Memory B cell (primary cell): ENCODE data around the gene LRP5.
A peak's percentile ranks its signal among the peaks of the same experiment; 100 is the strongest.
"Not testable (repeated sequence)": the region's sequence is repeated elsewhere in the genome, so short reads cannot be mapped to it uniquely, and the experiment has no call there.

Source experiments
- ATAC-seq: fragments of 150-1000 bp; cut with Tn5 transposase; 2 replicates; pipeline ENCODE4 v1.10.0; 2021; ENCODE audit warnings: low read depth, mild to moderate bottlenecking, moderate library complexity
- DNase-seq, 2 donors: peaks; one replicate each; pipeline ENCODE4 v3.0.0; 2022; ENCODE audit warnings: low spot score in 2 of 2
- H3K27ac Mint-ChIP-seq: one replicate; pipeline ENCODE4 v1.8.0; 2022; ENCODE audit warnings: mild to moderate bottlenecking, moderate library complexity, mixed read lengths
- H3K27me3 Mint-ChIP-seq: one replicate; pipeline ENCODE4 v1.8.0; 2022; ENCODE audit warnings: mixed read lengths
- H3K36me3 Mint-ChIP-seq: one replicate; pipeline ENCODE4 v1.8.0; 2022; ENCODE audit warnings: mild to moderate bottlenecking, mixed read lengths
- H3K4me1 Mint-ChIP-seq: one replicate; pipeline ENCODE4 v1.8.0; 2022; ENCODE audit warnings: mixed read lengths
- H3K4me3 Mint-ChIP-seq: one replicate; pipeline ENCODE4 v1.8.0; 2022; ENCODE audit warnings: mild to moderate bottlenecking, moderate library complexity, mixed read lengths
- H3K9me3 Mint-ChIP-seq: one replicate; pipeline ENCODE4 v1.8.0; 2022; ENCODE audit warnings: mixed read lengths

Gene LRP5

DNA sequence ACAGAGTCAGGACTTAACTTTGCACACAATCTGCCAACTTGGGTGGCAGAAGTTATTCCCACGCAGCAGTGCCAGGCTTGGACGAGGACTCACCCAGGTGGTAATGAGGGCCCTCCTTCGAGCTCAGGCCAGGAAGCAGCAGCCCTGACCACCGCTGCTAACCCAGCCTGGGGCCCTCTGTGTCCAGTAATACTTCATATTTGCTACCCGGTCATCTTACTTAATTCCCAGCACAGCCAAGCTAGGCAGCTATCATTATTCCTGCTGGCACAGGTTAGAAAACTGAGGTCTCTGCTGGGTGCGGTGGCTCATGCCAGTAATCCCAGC is 15.4 kb upstream of the LRP5 start:
- Mint-ChIP-seq H3K27me3 (no peaks in the 10 kb centered on the region), H3K4me1 (peaks cover 18% of the 10 kb centered on the region), H3K4me3 (no peak overlapping the region), H3K36me3 (no peaks in the 10 kb centered on the region), H3K27ac (no peak overlapping the region), H3K9me3 (no peaks in the 10 kb centered on the region)
- no peak for DNase-seq
- ATAC-seq: no peak

GRCh38 chr11:68297494-68297811 is 14.9 kb upstream of the LRP5 start:
- Mint-ChIP-seq H3K36me3 (no peaks in the 10 kb centered on the region), H3K4me1 (peaks cover 18% of the 10 kb centered on the region), H3K4me3 (no peak overlapping the region), H3K9me3 (no peaks in the 10 kb centered on the region), H3K27ac (no peak overlapping the region), H3K27me3 (no peaks in the 10 kb centered on the region)
- DNase-seq (no peak), ATAC-seq (no peak)

GRCh38 chr11:68297812-68298658 is 14.4 kb upstream of the LRP5 start:
- DNase-seq: peak; percentile 84 to 92
- no peaks in the 10 kb centered on the region for H3K36me3 Mint-ChIP-seq
- H3K9me3 Mint-ChIP-seq: no peaks in the 10 kb centered on the region
- peaks cover 18% of the 10 kb centered on the region for H3K4me1 Mint-ChIP-seq
- no peak overlapping the region for H3K4me3 Mint-ChIP-seq
- H3K27ac Mint-ChIP-seq: no peak overlapping the region
- peak; percentile 96 for ATAC-seq
- H3K27me3 Mint-ChIP-seq: no peaks in the 10 kb centered on the region

GRCh38 chr11:68298659-68299516 is 13.5 kb upstream of the LRP5 start:
- Mint-ChIP-seq H3K36me3 (no peaks in the 10 kb centered on the region), H3K9me3 (peaks cover under 1% of the 10 kb centered on the region), H3K4me1 (peaks cover 17% of the 10 kb centered on the region), H3K4me3 (no peak overlapping the region), H3K27ac (no peak overlapping the region), H3K27me3 (no peaks in the 10 kb centered on the region)
- no peak for ATAC-seq
- no peak for DNase-seq

GRCh38 chr11:68299517-68299879 is 12.9 kb upstream of the LRP5 start:
- not testable (repeated sequence) for ATAC-seq, H3K36me3 Mint-ChIP-seq, H3K27me3 Mint-ChIP-seq, H3K27ac Mint-ChIP-seq, H3K4me3 Mint-ChIP-seq, DNase-seq, H3K9me3 Mint-ChIP-seq
- H3K4me1 Mint-ChIP-seq: peaks cover 20% of the 10 kb centered on the region

DNA sequence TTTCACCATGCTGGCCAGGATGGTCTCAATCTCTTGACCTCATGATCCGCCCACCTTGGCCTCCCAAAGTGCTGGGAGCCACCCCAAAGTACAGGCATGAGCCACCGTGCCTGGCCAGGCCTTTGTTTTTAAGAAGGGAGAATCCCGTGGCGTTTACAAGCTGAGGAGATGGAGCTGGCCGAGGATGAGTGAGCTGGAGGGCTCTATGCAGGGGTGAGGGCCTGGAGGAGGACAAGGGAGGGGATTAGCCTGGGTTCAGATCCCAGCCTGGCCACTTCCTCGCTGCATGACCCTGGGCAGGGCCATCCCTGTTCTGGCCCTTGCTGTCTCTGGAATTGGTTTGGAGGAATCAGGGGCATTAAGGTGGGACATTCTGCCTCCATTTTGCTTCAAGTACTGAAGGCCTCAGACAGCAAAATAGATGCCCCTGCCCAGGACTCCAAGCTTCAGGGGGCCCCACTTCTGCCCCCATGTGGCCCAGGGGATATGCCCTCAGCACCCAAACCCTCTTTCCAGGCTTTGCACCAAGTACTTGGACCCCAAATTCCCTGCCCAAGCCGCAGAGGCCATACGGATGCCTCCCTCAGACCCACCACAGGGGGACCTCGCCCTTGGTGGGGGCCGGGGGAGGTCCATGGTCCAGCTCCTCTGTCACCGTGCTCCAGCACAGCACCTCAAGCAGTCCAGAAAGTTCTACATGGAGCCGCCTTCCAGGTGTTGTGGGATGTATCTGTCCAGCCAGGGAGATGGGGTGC is 12.1 kb upstream of the LRP5 start:
- H3K36me3 Mint-ChIP-seq: peaks cover 3% of the 10 kb centered on the region
- peaks cover 20% of the 10 kb centered on the region for H3K4me1 Mint-ChIP-seq
- H3K4me3 Mint-ChIP-seq: no peak overlapping the region
- H3K27ac Mint-ChIP-seq: no peak overlapping the region
- no peak for DNase-seq
- peaks cover 3% of the 10 kb centered on the region for H3K9me3 Mint-ChIP-seq
- ATAC-seq: no peak
- H3K27me3 Mint-ChIP-seq: no peaks in the 10 kb centered on the region

GRCh38 chr11:68302256-68302655 is 10.1 kb upstream of the LRP5 start:
- H3K27ac Mint-ChIP-seq: no peak overlapping the region
- no peak for ATAC-seq
- no peak overlapping the region for H3K4me3 Mint-ChIP-seq
- peaks cover 3% of the 10 kb centered on the region for H3K9me3 Mint-ChIP-seq
- peaks cover 14% of the 10 kb centered on the region for H3K4me1 Mint-ChIP-seq
- DNase-seq: no peak
- H3K36me3 Mint-ChIP-seq: peaks cover 3% of the 10 kb centered on the region
- no peaks in the 10 kb centered on the region for H3K27me3 Mint-ChIP-seq

GRCh38 chr11:68302670-68303069 is 9.7 kb upstream of the LRP5 start:
- Mint-ChIP-seq H3K4me3 (no peak overlapping the region), H3K9me3 (peaks cover 3% of the 10 kb centered on the region), H3K27me3 (no peaks in the 10 kb centered on the region), H3K27ac (no peak overlapping the region), H3K36me3 (peaks cover 3% of the 10 kb centered on the region), H3K4me1 (peaks cover 13% of the 10 kb centered on the region)
- DNase-seq (no peak), ATAC-seq (no peak)

GRCh38 chr11:68303083-68303482 is 9.3 kb upstream of the LRP5 start:
- H3K36me3 Mint-ChIP-seq: peaks cover 3% of the 10 kb centered on the region
- H3K4me1 Mint-ChIP-seq: peaks cover 10% of the 10 kb centered on the region
- DNase-seq: no peak
- no peak overlapping the region for H3K27ac Mint-ChIP-seq
- peaks cover 3% of the 10 kb centered on the region for H3K9me3 Mint-ChIP-seq
- peak; percentile 42 for ATAC-seq
- H3K4me3 Mint-ChIP-seq: no peak overlapping the region
- no peaks in the 10 kb centered on the region for H3K27me3 Mint-ChIP-seq

DNA sequence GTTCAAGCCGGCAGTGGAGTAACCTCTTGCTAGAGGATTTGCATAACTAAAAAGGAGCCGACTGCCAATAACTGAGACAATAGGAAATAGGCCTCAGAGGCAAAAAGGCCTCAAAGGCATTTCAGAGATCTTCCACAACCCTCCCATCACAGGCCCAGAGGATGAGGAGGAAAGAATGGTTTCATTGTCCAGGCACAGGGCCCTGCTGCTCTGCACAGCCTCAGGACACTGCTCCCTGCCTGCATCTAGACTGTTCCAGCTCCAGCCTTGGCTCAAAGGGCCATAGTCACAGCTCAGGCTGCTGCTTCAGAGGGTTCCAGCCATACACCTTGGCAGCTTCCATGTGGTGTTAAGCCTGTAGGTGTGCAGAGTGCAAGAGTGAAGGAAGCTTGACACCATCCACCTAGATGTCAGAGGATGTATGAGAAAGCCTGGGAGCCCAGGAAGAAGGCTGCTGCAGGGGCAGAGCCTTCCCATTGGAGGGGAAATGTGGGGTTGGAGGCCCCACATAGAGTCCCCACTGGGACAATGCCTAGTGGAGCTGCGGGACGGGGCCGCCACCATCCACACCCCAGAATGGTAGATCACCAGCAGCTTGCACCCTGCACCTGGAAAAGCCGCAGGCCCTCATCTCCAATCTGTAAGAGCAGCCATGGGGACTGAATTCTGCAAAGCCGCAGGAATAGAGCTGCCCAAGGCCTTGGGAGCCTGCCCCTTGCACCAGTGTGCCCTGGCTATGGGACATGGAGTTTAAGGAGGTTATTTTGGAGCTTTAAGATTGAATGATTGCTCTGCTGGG is 8.2 kb upstream of the LRP5 start:
- no peak for DNase-seq
- H3K27ac Mint-ChIP-seq: no peak overlapping the region
- peaks cover 3% of the 10 kb centered on the region for H3K36me3 Mint-ChIP-seq
- H3K4me1 Mint-ChIP-seq: peaks cover 10% of the 10 kb centered on the region
- H3K27me3 Mint-ChIP-seq: no peaks in the 10 kb centered on the region
- no peak overlapping the region for H3K4me3 Mint-ChIP-seq
- no peak for ATAC-seq
- peaks cover 3% of the 10 kb centered on the region for H3K9me3 Mint-ChIP-seq

GRCh38 chr11:68306636-68307035 is 5.8 kb upstream of the LRP5 start:
- Mint-ChIP-seq H3K36me3 (peaks cover 3% of the 10 kb centered on the region), H3K27me3 (no peaks in the 10 kb centered on the region), H3K4me1 (peaks cover 14% of the 10 kb centered on the region), H3K9me3 (peaks cover 3% of the 10 kb centered on the region), H3K4me3 (no peak overlapping the region), H3K27ac (no peak overlapping the region)
- no peak for ATAC-seq
- no peak for DNase-seq

DNA sequence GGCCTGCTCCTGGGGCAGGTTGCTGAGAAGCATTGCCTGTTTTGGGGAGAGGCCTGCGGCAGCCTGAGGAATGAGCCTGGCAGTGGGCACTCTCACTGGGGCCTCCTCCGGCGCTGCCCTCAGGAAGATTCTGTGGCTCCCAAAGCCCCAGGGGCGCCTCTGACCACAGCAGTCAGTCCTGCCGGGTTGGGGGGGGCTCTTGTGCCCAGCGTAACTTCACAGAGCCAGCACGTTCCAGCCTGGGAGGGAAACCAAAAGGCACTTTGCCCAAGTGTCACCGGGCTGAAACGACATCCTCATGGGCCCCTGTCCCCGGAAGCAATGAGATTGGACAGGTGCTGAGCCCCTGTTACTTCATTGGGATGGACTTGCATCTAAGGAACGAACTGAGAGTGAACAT is 4.3 kb upstream of the LRP5 start:
- H3K36me3 Mint-ChIP-seq: peaks cover 3% of the 10 kb centered on the region
- no peak for ATAC-seq
- H3K27me3 Mint-ChIP-seq: no peaks in the 10 kb centered on the region
- DNase-seq: no peak
- peaks cover 3% of the 10 kb centered on the region for H3K9me3 Mint-ChIP-seq
- H3K27ac Mint-ChIP-seq: no peak overlapping the region
- H3K4me1 Mint-ChIP-seq: peaks cover 11% of the 10 kb centered on the region
- H3K4me3 Mint-ChIP-seq: no peak overlapping the region

DNA sequence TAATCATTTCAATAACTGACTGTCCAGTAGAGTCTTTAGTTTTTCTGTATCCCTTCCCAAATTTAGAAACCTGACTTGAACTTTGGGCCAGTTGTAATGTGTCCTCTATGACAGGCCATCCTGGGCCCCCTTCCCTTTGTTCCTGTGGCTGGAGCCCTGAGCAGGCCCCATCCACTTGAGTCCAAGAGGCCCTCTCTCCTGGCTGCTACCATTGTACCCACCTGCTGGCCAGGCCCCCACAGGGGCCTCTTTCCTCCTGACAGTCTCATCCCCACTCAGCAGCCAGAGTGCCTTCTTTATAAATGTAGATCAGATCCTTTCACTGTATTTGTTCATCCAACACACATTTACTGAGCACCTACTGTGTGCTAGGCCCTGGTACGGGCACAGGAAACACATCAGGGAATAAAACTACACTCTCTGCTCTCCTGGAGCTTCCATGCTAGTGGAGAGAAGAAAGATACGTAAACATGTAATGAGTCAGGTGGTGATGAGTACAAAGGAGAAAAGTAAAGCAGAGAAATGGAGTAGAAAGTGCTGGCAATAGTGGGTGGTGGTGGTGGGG is 2.7 kb upstream of the LRP5 start:
- DNase-seq (no peak), ATAC-seq (no peak)
- Mint-ChIP-seq H3K9me3 (no peaks in the 10 kb centered on the region), H3K27me3 (no peaks in the 10 kb centered on the region), H3K4me1 (peaks cover 14% of the 10 kb centered on the region), H3K27ac (no peak overlapping the region), H3K4me3 (no peak overlapping the region), H3K36me3 (no peaks in the 10 kb centered on the region)
